PC-9 (cell line): ENCODE results near the gene NYAP2.

Experiments
- CTCF ChIP-seq: fragments of 200-600 bp; sonication (generic); conservative IDR thresholded peaks from 2 replicates; pipeline ENCODE4 v1.6.1; 2017; ENCODE audit warnings: mixed run types, antibody characterized with exemption, mild to moderate bottlenecking, moderate library complexity
- EZH2 ChIP-seq: fragments of 200-600 bp; sonication (generic); IDR thresholded peaks from 2 replicates; pipeline ENCODE4 v1.8.0; 2017; ENCODE audit warnings: antibody characterized with exemption, low read depth

GRCh38 chr2:225464346-225465025 is 65.0 kb downstream of the NYAP2 start:
- TF ChIP-seq CTCF = no peak
- TF ChIP-seq EZH2 = no peak
